Left lung (tissue), 10 donors: ENCODE data around the gene ABCC1. TPM values are rescaled to one million over a fixed set of nuclear protein-coding genes. Genes with fewer than 3 reads are reported as not detected.

Experiments
- ATAC-seq: fragments of 200-7000 bp; cut with Tn5 transposase; one replicate; pipeline ENCODE4 v1.9.1; 2020; ENCODE audit warnings: moderate library complexity
- DNase-seq, 4 donors: peaks; one replicate each; pipeline ENCODE4 v3.0.0-alpha.2; 2013 to 2020
- H3K27ac ChIP-seq, 2 donors: fragments of 200-600 bp; sonication (generic) in 1 of 2; one replicate each; pipeline versions ENCODE4 v1.5.0 to v1.8.0; 2020 to 2021
- H3K27me3 ChIP-seq, 2 donors: fragments of 200-600 bp; sonication (generic) in 1 of 2; one replicate each; pipeline versions ENCODE4 v1.5.0 to v1.8.0; 2020 to 2021
- H3K36me3 ChIP-seq, 2 donors: fragments of 200-600 bp; sonication (generic) in 1 of 2; one replicate each; pipeline versions ENCODE4 v1.5.0 to v1.8.0; 2020 to 2021
- H3K4me1 ChIP-seq, 2 donors: fragments of 200-600 bp; one replicate each; pipeline ENCODE4 v1.8.0; 2021
- H3K4me3 ChIP-seq, 2 donors: fragments of 200-600 bp; sonication (generic) in 1 of 2; one replicate each; pipeline versions ENCODE4 v1.5.0 to v1.8.0; 2020 to 2021; ENCODE audit warnings: mild to moderate bottlenecking in 1 of 2
- H3K9me3 ChIP-seq, 2 donors: fragments of 200-600 bp; sonication (generic) in 1 of 2; one replicate each; pipeline versions ENCODE4 v1.5.0 to v1.8.0; 2020 to 2021
- intact Hi-C, 2 donors: fragments of 100-400 bp; cut with DNase I; formaldehyde crosslinking; loops; one replicate each; pipeline versions ENCODE4 v1.11.2 to v1.14.2; 2022
- polyA plus RNA-seq, 6 donors: library from polyadenylated mRNA; unstranded; fragments of 120-200 nt; gene quantifications; one replicate each; pipeline ENCODE4 v1.2.1, GENCODE V29; 2013; ENCODE audit not compliant: insufficient read length in 6 of 6
- total RNA-seq, 2 donors: library from RNA; stranded (reverse); fragmentation: NEBNext Ultra II Directional; extraction: Animal tissue kit (Norgen Biotek cat#: 25700); gene quantifications; one replicate each; pipeline ENCODE4 v1.2.1, GENCODE V29; 2021
- TF ChIP-seq, protein P1 (sequence below), 2 donors: fragments of 200-600 bp; sonication (generic) in 1 of 2; IDR thresholded peaks; one replicate each; pipeline versions ENCODE4 v1.5.0 to v1.8.0; 2021; ENCODE audit warnings: antibody characterized with exemption in 2 of 2
- donor health status: DM: no; HTN: yes; CAD: no.
- donor health status: DM: no; HTN: no; CAD: no.

Gene ABCC1
- total and polyA plus RNA-seq, 8 donors = 29.3 to 44.6 (median 31.7) TPM

DNA sequence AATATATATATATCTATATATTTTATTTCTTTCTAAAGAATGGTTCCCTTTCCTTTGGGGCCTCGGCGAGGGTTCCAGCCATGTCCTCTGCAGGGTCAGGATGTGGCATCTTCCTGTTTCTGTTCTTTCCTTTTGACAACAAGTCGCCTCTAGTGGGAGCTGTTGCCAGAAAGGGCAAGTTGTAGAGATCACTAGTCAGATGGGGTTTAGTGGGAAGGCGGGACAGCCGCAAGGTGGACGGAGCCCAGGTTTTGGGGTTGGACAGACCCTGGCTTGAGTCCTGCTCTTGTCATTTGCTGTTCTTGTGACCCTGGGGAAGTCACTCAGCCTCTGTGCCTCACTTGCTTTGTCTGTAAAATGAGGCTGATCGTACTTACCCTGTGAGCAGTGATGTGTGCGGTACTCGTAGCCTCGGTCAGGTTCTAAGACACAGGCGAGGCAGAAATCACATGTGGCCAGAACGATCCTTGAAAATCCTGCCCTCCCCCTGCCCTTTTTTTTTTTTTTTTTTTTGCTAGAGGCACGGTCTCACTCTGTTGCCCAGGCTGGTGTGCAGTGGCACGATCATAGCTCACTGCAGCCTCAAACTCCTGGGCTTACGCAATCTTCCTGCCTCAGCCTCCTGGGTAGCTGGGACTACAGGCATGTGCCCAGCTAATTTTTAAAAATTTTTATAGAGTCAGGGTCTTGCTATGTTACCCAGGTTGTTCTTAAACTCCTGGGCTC is 193.8 kb downstream of the ABCC1 start:
- ATAC-seq (no peak), DNase-seq (no peak)
- Histone ChIP-seq H3K9me3 (no peaks in the 10 kb centered on the region), H3K36me3 (peaks cover 0 to 76% of the 10 kb centered on the region in 2 donors), H3K27ac (no peak overlapping the region), H3K4me3 (no peak overlapping the region), H3K4me1 (no peaks in the 10 kb centered on the region), H3K27me3 (no peaks in the 10 kb centered on the region)
- TF ChIP-seq, protein P1, sequence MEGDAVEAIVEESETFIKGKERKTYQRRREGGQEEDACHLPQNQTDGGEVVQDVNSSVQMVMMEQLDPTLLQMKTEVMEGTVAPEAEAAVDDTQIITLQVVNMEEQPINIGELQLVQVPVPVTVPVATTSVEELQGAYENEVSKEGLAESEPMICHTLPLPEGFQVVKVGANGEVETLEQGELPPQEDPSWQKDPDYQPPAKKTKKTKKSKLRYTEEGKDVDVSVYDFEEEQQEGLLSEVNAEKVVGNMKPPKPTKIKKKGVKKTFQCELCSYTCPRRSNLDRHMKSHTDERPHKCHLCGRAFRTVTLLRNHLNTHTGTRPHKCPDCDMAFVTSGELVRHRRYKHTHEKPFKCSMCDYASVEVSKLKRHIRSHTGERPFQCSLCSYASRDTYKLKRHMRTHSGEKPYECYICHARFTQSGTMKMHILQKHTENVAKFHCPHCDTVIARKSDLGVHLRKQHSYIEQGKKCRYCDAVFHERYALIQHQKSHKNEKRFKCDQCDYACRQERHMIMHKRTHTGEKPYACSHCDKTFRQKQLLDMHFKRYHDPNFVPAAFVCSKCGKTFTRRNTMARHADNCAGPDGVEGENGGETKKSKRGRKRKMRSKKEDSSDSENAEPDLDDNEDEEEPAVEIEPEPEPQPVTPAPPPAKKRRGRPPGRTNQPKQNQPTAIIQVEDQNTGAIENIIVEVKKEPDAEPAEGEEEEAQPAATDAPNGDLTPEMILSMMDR (IDR thresholded peaks at IDR 0.05) = no peak
- intact Hi-C loops = no loop called here

GRCh38 chr16:16143931-16144330 is 194.5 kb downstream of the ABCC1 start:
- intact Hi-C loops = no loop called here
- H3K4me3 ChIP-seq = no peak overlapping the region
- H3K27ac ChIP-seq = no peak overlapping the region
- no peaks in the 10 kb centered on the region for H3K9me3 ChIP-seq
- H3K4me1 ChIP-seq = no peaks in the 10 kb centered on the region
- DNase-seq = no peak
- no peak for ATAC-seq
- no peaks in the 10 kb centered on the region for H3K27me3 ChIP-seq
- TF ChIP-seq, protein P1 (IDR thresholded peaks at IDR 0.05) = no peak
- H3K36me3 ChIP-seq = peaks cover 0 to 69% of the 10 kb centered on the region in 2 donors

GRCh38 chr16:16144416-16144815 is 195.0 kb downstream of the ABCC1 start:
- intact Hi-C loops = no loop called here
- Histone ChIP-seq H3K27ac (no peak overlapping the region), H3K27me3 (no peaks in the 10 kb centered on the region), H3K9me3 (no peaks in the 10 kb centered on the region), H3K4me1 (no peaks in the 10 kb centered on the region), H3K36me3 (peaks cover 0 to 64% of the 10 kb centered on the region in 2 donors), H3K4me3 (no peak overlapping the region)
- ATAC-seq = peak; percentile 31
- TF ChIP-seq, protein P1 (IDR thresholded peaks at IDR 0.05) = no peak
- DNase-seq = no peak

DNA sequence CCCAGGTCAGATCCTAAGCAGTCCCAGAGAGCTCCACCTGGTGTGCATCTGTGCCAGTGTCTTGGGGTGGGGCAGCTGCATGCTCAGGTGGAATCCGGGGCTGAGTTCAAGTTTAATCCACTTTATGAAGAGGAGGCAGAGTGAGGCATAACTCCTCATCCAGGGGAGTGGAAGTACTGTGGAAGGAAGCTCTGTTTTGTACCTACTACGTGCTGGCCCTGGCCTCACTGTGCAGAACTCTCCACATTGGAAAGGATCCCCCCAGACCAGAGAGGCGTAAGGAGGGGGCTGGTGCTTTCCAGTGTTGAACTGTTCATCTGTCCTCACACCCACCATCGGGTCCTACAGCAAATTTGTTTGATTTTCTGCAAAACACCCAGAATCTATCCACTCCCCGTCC is 195.9 kb downstream of the ABCC1 start:
- no peaks in the 10 kb centered on the region for H3K4me1 ChIP-seq
- H3K27ac ChIP-seq = no peak overlapping the region
- DNase-seq = no peak
- H3K27me3 ChIP-seq = no peaks in the 10 kb centered on the region
- peaks cover 0 to 55% of the 10 kb centered on the region in 2 donors for H3K36me3 ChIP-seq
- intact Hi-C loops = no loop called here
- H3K9me3 ChIP-seq = no peaks in the 10 kb centered on the region
- TF ChIP-seq, protein P1 (IDR thresholded peaks at IDR 0.05) = no peak
- ATAC-seq = no peak
- H3K4me3 ChIP-seq = no peak overlapping the region

DNA sequence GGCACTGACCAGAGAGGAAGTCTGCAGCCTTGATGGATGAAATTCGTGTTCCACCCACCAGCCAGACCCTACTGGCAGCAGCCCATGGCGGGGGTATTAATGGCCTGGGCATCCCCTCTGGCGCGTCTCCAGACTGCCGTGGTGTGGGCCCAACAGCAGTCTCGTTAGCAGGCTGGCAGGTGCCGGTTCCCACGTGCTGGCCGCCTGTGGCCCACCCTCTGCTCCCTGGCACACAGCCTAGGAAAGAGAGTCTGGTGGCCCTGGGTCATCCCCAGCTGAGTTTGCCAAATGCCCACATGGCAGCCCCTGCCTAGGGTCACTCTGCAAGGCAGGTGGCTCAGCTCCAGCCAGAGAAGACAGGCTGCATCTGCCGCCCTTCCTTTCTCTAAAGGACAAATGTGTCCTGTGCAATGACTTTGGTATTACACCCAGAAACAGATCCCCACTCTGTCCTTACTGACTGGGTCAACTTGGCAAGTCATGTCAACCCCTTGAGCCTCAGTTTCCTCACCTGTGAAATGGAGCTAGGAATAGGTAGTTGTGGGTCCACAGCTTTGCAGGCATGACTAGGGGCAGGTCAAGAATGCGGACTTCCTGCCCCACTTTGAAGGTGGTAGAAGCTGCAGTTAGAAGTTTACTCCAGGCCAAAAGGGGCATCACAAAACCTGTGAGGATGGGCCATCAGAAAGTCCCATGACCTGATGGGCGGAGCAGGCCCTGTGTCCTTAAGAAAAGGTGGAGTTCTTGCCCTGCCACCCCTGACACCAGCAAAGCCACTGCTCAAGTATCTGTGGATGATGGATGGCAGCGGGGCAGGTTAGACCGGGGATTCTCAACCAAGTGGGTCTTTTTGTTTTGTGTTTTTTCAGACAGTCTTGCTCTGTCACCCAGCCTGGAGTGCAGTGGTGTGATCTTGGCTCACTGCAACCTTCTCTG is 197.2 kb downstream of the ABCC1 start:
- no peak for DNase-seq
- TF ChIP-seq, protein P1 (IDR thresholded peaks at IDR 0.05) = no peak
- no peak for ATAC-seq
- Histone ChIP-seq H3K4me1 (no peaks in the 10 kb centered on the region), H3K9me3 (no peaks in the 10 kb centered on the region), H3K27me3 (no peaks in the 10 kb centered on the region), H3K27ac (no peak overlapping the region), H3K36me3 (peaks cover 0 to 42% of the 10 kb centered on the region in 2 donors), H3K4me3 (no peak overlapping the region)
- intact Hi-C loops = no loop called here
